GM23338 (cell line): ENCODE measurements around the gene ZNF490. TPM values are rescaled to one million over a fixed set of nuclear protein-coding genes. Genes with fewer than 3 reads are reported as not detected.

Experiments
- ATAC-seq: fragments of 200-7000 bp; cut with Tn5 transposase; 3 replicates; pipeline ENCODE4 v1.9.1; 2020
- DNase-seq: peaks from one replicate; pipeline ENCODE4 v3.0.0-alpha.2; 2015; ENCODE audit warnings: low spot score
- H2AFZ ChIP-seq: fragments of 200-600 bp; sonication (generic); 2 replicates; pipeline ENCODE4 v1.8.0; 2016; ENCODE audit warnings: antibody characterized with exemption, mild to moderate bottlenecking, moderate library complexity
- H3F3A ChIP-seq: fragments of 200-600 bp; sonication (generic); replicated peaks from 2 replicates; pipeline ENCODE4 v1.8.0; 2017; ENCODE audit warnings: antibody characterized with exemption, mixed run types, low read depth
- H3K27ac ChIP-seq: fragments of 200-600 bp; sonication (generic); 2 replicates; pipeline ENCODE4 v1.6.1; 2016; ENCODE audit warnings: low read depth
- H3K27me3 ChIP-seq: fragments of 200-600 bp; sonication (generic); 2 replicates; pipeline ENCODE4 v1.8.0; 2016; ENCODE audit warnings: mild to moderate bottlenecking, mixed run types, moderate library complexity; ENCODE audit not compliant: insufficient read depth
- H3K36me3 ChIP-seq: fragments of 200-600 bp; sonication (generic); 2 replicates; pipeline ENCODE4 v1.8.0; 2016; ENCODE audit warnings: mild to moderate bottlenecking; ENCODE audit not compliant: insufficient read depth
- H3K4me1 ChIP-seq: fragments of 200-600 bp; sonication (generic); 2 replicates; pipeline ENCODE4 v1.8.0; 2016; ENCODE audit warnings: mild to moderate bottlenecking, moderate library complexity; ENCODE audit not compliant: insufficient read depth
- H3K4me2 ChIP-seq: fragments of 200-600 bp; sonication (generic); 2 replicates; pipeline ENCODE4 v1.7.1; 2017; ENCODE audit warnings: mixed run types
- H3K4me3 ChIP-seq: fragments of 200-600 bp; sonication (generic); 2 replicates; pipeline ENCODE4 v1.6.1; 2016; ENCODE audit warnings: mixed run types
- H3K79me2 ChIP-seq: fragments of 200-600 bp; sonication (generic); replicated peaks from 2 replicates; pipeline ENCODE4 v1.8.0; 2017; ENCODE audit warnings: mild to moderate bottlenecking; ENCODE audit not compliant: insufficient read depth
- H3K9me2 ChIP-seq: fragments of 200-600 bp; sonication (generic); 2 replicates; pipeline ENCODE4 v1.8.0; 2017; ENCODE audit not compliant: insufficient read depth
- H4K20me1 ChIP-seq: fragments of 200-600 bp; sonication (generic); replicated peaks from 2 replicates; pipeline ENCODE4 v1.8.0; 2017; ENCODE audit warnings: mild to moderate bottlenecking; ENCODE audit not compliant: insufficient read depth
- H3K27ac Mint-ChIP-seq: 2 replicates; pipeline ENCODE4 v1.8.0; 2020; ENCODE audit warnings: inconsistent platforms, mild to moderate bottlenecking, moderate library complexity, mixed read lengths
- H3K27me3 Mint-ChIP-seq: 3 replicates; pipeline ENCODE4 v1.8.0; 2022; ENCODE audit warnings: low read depth, mild to moderate bottlenecking, moderate library complexity, mixed read lengths, inconsistent platforms; ENCODE audit not compliant: insufficient read depth, poor library complexity
- H3K36me3 Mint-ChIP-seq: 3 replicates; pipeline ENCODE4 v1.8.0; 2021; ENCODE audit warnings: low read depth, mild to moderate bottlenecking, inconsistent platforms, moderate library complexity, mixed read lengths
- H3K4me1 Mint-ChIP-seq: 3 replicates; pipeline ENCODE4 v1.8.0; 2020; ENCODE audit warnings: mild to moderate bottlenecking, inconsistent platforms, mixed read lengths
- H3K4me3 Mint-ChIP-seq: 3 replicates; pipeline ENCODE4 v1.8.0; 2021; ENCODE audit warnings: moderate library complexity, mild to moderate bottlenecking, inconsistent platforms, mixed read lengths
- H3K9me3 Mint-ChIP-seq: 3 replicates; pipeline ENCODE4 v1.8.0; 2020; ENCODE audit warnings: moderate library complexity, mild to moderate bottlenecking, inconsistent platforms, mixed read lengths
- CREB1 ChIP-seq: fragments of 250-450 bp; sonication (Bioruptor Pico); IDR thresholded peaks from 2 replicates; pipeline ENCODE4 v1.5.0; 2020; ENCODE audit warnings: low read depth, mild to moderate bottlenecking, moderate library complexity
- EZH2 ChIP-seq: fragments of 200-600 bp; sonication (generic); IDR thresholded peaks from one replicate; pipeline ENCODE4 v1.8.0; 2017; ENCODE audit warnings: antibody characterized with exemption, mild to moderate bottlenecking, low read depth; ENCODE audit not compliant: unreplicated experiment
- EZH2phosphoT487 ChIP-seq: fragments of 200-600 bp; sonication (generic); IDR thresholded peaks from one replicate; pipeline ENCODE4 v1.8.1; 2018; ENCODE audit warnings: antibody characterized with exemption; ENCODE audit not compliant: unreplicated experiment
- JUNB ChIP-seq: IDR thresholded peaks from one replicate; pipeline ENCODE4 v1.6.1; 2016; ENCODE audit warnings: antibody characterized with exemption; ENCODE audit not compliant: unreplicated experiment
- NANOG ChIP-seq: IDR thresholded peaks from 2 replicates; pipeline ENCODE4 v1.6.1; 2016; ENCODE audit warnings: antibody characterized with exemption, borderline replicate concordance
- POLR2AphosphoS5 ChIP-seq: IDR thresholded peaks from 2 replicates; pipeline ENCODE4 v1.6.1; 2016; ENCODE audit warnings: antibody characterized with exemption, low read depth
- REST ChIP-seq: IDR thresholded peaks from one replicate; pipeline ENCODE4 v1.6.1; 2018; ENCODE audit warnings: antibody characterized with exemption; ENCODE audit not compliant: unreplicated experiment
- STAT1 ChIP-seq: IDR thresholded peaks from one replicate; pipeline ENCODE4 v1.6.1; 2016; ENCODE audit warnings: antibody characterized with exemption; ENCODE audit not compliant: unreplicated experiment
- ZNF114 ChIP-seq: fragments of 250-450 bp; sonication (Bioruptor Pico); IDR thresholded peaks from 2 replicates; pipeline ENCODE4 v1.5.0; 2020; ENCODE audit warnings: mild to moderate bottlenecking, moderate library complexity
- ZNF331 ChIP-seq: fragments of 250-450 bp; sonication (Bioruptor Pico); IDR thresholded peaks from 2 replicates; pipeline ENCODE4 v1.5.0; 2020; ENCODE audit warnings: low read depth, mild to moderate bottlenecking, moderate library complexity
- polyA plus RNA-seq: library from polyadenylated mRNA; unstranded; fragments of >200 nt; fragmentation: Nextera tagmentation; extraction: Ambion mirVana; gene quantifications from 2 replicates; pipeline ENCODE4 v1.2.1, GENCODE V29; 2016
- total RNA-seq: library from RNA; depleted of rRNA; stranded (reverse); fragments of >200 nt; shearing (Covaris generic); gene quantifications from 2 replicates; pipeline ENCODE4 v1.2.3, GENCODE V29; 2014
- TF ChIP-seq, protein P1 (sequence below), 2 experiments: fragments of 200-600 bp in 1 of 2; sonication (generic) in 1 of 2; conservative IDR thresholded peaks; 2 replicates each; pipeline versions ENCODE4 v1.5.1 to v1.6.1; 2016 to 2017; ENCODE audit warnings: antibody characterized with exemption in 2 of 2, low read depth in 2 of 2, mild to moderate bottlenecking in 2 of 2, moderate library complexity in 1 of 2
- TF ChIP-seq, protein P2 (sequence below): IDR thresholded peaks from 2 replicates; pipeline ENCODE4 v1.6.1; 2016; ENCODE audit warnings: antibody characterized with exemption
- TF ChIP-seq, protein P3 (sequence below): fragments of 250-450 bp; sonication (Bioruptor Pico); IDR thresholded peaks from 2 replicates; pipeline ENCODE4 v1.5.0; 2020; ENCODE audit warnings: mild to moderate bottlenecking, moderate library complexity

ZNF490 gene
- total and polyA plus RNA-seq, 2 experiments from 2014 or later, result 1.4 to 7.3 TPM

DNA sequence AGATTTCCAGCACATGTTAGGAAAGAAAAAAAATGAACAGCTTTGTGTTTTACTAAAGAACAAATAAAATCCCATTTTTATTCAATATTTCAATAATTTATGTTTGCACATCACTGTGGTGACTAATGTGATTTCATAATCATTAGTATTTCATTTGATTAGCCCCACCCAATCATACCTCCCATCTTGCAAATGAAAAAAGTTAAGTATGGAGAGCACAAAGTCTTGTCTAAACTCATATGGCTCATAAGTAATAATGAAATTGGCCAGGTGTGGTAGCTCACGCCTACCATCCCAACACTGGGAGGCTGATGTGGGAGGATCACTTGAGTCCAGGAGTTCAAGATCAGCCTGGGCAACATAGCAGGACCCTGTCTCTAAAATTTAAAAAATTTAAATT, 3.8 kb downstream of the ZNF490 start:
- Mint-ChIP-seq H3K36me3 (peaks cover 13% of the 10 kb centered on the region; the same call in 2 of the 3 replicates), H3K27ac (no peak overlapping the region), H3K4me3 (no peak overlapping the region), H3K9me3 (0 out of 3 replicates have a peak, but pooled peaks cover 2% of the 10 kb centered on the region), H3K27me3 (peaks cover 9% of the 10 kb centered on the region), H3K4me1 (peaks cover 3% of the 10 kb centered on the region; the same call in 2 of the 3 replicates)
- H3K4me1 ChIP-seq, result no peaks in the 10 kb centered on the region
- no peaks in the 10 kb centered on the region for H3F3A ChIP-seq
- H3K4me2 ChIP-seq, result no peak overlapping the region
- no peaks in the 10 kb centered on the region for H4K20me1 ChIP-seq
- H3K9me2 ChIP-seq, result no peaks in the 10 kb centered on the region
- H3K27ac ChIP-seq, result no peak overlapping the region
- no peaks in the 10 kb centered on the region for H3K27me3 ChIP-seq
- H3K4me3 ChIP-seq, result no peak overlapping the region
- DNase-seq, result no peak
- ATAC-seq, result no peak
- no peaks in the 10 kb centered on the region for H3K36me3 ChIP-seq
- TF ChIP-seq CREB1, result no peak
- TF ChIP-seq NANOG, result no peak
- TF ChIP-seq, protein P1, sequence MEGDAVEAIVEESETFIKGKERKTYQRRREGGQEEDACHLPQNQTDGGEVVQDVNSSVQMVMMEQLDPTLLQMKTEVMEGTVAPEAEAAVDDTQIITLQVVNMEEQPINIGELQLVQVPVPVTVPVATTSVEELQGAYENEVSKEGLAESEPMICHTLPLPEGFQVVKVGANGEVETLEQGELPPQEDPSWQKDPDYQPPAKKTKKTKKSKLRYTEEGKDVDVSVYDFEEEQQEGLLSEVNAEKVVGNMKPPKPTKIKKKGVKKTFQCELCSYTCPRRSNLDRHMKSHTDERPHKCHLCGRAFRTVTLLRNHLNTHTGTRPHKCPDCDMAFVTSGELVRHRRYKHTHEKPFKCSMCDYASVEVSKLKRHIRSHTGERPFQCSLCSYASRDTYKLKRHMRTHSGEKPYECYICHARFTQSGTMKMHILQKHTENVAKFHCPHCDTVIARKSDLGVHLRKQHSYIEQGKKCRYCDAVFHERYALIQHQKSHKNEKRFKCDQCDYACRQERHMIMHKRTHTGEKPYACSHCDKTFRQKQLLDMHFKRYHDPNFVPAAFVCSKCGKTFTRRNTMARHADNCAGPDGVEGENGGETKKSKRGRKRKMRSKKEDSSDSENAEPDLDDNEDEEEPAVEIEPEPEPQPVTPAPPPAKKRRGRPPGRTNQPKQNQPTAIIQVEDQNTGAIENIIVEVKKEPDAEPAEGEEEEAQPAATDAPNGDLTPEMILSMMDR (conservative IDR thresholded peaks at IDR 0.05; ENCODE audit: low read depth in 2 of 2), result no peak
- TF ChIP-seq ZNF114 (CRISPR knock-in tag), result no peak
- TF ChIP-seq POLR2AphosphoS5, result no peak
- no peak for TF ChIP-seq JUNB
- no peak for TF ChIP-seq REST
- TF ChIP-seq EZH2phosphoT487, result no peak
- TF ChIP-seq EZH2, result no peak
- TF ChIP-seq, protein P2, sequence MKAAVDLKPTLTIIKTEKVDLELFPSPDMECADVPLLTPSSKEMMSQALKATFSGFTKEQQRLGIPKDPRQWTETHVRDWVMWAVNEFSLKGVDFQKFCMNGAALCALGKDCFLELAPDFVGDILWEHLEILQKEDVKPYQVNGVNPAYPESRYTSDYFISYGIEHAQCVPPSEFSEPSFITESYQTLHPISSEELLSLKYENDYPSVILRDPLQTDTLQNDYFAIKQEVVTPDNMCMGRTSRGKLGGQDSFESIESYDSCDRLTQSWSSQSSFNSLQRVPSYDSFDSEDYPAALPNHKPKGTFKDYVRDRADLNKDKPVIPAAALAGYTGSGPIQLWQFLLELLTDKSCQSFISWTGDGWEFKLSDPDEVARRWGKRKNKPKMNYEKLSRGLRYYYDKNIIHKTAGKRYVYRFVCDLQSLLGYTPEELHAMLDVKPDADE, result no peak
- TF ChIP-seq STAT1, result no peak
- TF ChIP-seq ZNF331 (CRISPR knock-in tag), result no peak
- TF ChIP-seq, protein P3, sequence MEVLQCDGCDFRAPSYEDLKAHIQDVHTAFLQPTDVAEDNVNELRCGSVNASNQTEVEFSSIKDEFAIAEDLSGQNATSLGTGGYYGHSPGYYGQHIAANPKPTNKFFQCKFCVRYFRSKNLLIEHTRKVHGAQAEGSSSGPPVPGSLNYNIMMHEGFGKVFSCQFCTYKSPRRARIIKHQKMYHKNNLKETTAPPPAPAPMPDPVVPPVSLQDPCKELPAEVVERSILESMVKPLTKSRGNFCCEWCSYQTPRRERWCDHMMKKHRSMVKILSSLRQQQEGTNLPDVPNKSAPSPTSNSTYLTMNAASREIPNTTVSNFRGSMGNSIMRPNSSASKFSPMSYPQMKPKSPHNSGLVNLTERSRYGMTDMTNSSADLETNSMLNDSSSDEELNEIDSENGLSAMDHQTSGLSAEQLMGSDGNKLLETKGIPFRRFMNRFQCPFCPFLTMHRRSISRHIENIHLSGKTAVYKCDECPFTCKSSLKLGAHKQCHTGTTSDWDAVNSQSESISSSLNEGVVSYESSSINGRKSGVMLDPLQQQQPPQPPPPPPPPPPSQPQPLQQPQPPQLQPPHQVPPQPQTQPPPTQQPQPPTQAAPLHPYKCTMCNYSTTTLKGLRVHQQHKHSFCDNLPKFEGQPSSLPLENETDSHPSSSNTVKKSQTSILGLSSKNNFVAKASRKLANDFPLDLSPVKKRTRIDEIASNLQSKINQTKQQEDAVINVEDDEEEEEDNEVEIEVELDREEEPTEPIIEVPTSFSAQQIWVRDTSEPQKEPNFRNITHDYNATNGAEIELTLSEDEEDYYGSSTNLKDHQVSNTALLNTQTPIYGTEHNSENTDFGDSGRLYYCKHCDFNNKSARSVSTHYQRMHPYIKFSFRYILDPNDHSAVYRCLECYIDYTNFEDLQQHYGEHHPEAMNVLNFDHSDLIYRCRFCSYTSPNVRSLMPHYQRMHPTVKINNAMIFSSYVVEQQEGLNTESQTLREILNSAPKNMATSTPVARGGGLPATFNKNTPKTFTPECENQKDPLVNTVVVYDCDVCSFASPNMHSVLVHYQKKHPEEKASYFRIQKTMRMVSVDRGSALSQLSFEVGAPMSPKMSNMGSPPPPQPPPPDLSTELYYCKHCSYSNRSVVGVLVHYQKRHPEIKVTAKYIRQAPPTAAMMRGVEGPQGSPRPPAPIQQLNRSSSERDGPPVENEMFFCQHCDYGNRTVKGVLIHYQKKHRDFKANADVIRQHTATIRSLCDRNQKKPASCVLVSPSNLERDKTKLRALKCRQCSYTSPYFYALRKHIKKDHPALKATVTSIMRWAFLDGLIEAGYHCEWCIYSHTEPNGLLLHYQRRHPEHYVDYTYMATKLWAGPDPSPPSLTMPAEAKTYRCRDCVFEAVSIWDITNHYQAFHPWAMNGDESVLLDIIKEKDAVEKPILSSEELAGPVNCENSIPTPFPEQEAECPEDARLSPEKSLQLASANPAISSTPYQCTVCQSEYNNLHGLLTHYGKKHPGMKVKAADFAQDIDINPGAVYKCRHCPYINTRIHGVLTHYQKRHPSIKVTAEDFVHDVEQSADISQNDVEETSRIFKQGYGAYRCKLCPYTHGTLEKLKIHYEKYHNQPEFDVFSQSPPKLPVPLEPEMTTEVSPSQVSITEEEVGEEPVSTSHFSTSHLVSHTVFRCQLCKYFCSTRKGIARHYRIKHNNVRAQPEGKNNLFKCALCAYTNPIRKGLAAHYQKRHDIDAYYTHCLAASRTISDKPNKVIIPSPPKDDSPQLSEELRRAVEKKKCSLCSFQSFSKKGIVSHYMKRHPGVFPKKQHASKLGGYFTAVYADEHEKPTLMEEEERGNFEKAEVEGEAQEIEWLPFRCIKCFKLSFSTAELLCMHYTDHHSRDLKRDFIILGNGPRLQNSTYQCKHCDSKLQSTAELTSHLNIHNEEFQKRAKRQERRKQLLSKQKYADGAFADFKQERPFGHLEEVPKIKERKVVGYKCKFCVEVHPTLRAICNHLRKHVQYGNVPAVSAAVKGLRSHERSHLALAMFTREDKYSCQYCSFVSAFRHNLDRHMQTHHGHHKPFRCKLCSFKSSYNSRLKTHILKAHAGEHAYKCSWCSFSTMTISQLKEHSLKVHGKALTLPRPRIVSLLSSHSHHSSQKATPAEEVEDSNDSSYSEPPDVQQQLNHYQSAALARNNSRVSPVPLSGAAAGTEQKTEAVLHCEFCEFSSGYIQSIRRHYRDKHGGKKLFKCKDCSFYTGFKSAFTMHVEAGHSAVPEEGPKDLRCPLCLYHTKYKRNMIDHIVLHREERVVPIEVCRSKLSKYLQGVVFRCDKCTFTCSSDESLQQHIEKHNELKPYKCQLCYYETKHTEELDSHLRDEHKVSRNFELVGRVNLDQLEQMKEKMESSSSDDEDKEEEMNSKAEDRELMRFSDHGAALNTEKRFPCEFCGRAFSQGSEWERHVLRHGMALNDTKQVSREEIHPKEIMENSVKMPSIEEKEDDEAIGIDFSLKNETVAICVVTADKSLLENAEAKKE (CRISPR knock-in tag), result no peak
- peaks cover 11% of the 10 kb centered on the region for H3K79me2 ChIP-seq
- H2AFZ ChIP-seq, result no peak overlapping the region
